ENCODE measurements around the gene PRSS2.

DNA sequence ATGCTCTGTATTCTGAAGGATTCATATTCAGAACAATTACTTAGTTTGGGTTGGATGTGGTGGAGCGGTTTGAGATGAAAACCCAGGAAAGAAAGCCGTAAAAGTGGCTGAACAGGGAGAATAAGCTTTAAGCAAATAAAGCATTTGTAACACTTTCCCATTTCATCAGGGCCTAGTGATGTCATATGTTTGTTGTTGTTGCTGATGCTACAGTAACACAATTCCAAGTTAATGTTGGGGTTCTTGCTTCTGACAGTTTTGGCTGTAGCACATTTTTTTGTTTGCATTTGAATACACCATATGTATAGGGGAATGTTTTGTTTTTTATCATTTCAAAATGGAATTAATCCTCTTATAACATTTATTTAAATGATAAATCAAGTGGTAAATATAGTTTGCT, 43.7 kb downstream of the PRSS2 start:
- TF ChIP-seq, protein P1, sequence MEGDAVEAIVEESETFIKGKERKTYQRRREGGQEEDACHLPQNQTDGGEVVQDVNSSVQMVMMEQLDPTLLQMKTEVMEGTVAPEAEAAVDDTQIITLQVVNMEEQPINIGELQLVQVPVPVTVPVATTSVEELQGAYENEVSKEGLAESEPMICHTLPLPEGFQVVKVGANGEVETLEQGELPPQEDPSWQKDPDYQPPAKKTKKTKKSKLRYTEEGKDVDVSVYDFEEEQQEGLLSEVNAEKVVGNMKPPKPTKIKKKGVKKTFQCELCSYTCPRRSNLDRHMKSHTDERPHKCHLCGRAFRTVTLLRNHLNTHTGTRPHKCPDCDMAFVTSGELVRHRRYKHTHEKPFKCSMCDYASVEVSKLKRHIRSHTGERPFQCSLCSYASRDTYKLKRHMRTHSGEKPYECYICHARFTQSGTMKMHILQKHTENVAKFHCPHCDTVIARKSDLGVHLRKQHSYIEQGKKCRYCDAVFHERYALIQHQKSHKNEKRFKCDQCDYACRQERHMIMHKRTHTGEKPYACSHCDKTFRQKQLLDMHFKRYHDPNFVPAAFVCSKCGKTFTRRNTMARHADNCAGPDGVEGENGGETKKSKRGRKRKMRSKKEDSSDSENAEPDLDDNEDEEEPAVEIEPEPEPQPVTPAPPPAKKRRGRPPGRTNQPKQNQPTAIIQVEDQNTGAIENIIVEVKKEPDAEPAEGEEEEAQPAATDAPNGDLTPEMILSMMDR (conservative IDR thresholded peaks at IDR 0.05; ENCODE audit: low read depth, low read length) = no peak
- no peak for TF ChIP-seq EZH2 (IDR thresholded peaks at IDR 0.05; ENCODE audit: borderline replicate concordance, low read depth, low read length, poor library complexity, severe bottlenecking)
